ENCODE data around the gene C5orf22. TPM values are rescaled to one million over a fixed set of nuclear protein-coding genes. Genes with fewer than 3 reads are reported as not detected.
"Not testable (repeated sequence)": the region's sequence is repeated elsewhere in the genome, so short reads cannot be mapped to it uniquely, and the experiment has no call there.

C5orf22 gene
- total and polyA plus RNA-seq, 8 donors = 1.4 to 40.6 (median 8.6) TPM

- Histone ChIP-seq H3K4me1 (peaks cover 14 to 24% (median 17%) of the 10 kb centered on the region in 4 donors), H3K9me3 (no peaks in the 10 kb centered on the region), H3K36me3 (peaks cover 18 to 85% (median 80%) of the 10 kb centered on the region in 4 donors), H3K27me3 (no peaks in the 10 kb centered on the region), H3K27ac (no peak overlapping the region), H3K4me3 (no peak overlapping the region)
- DNase-seq = no peak
- TF ChIP-seq CTCF (IDR thresholded peaks at IDR 0.05) (no peak), EP300 (IDR thresholded peaks at IDR 0.05) (no peak), POLR2AphosphoS5 (IDR thresholded peaks at IDR 0.05) (no peak), POLR2A (IDR thresholded peaks at IDR 0.05) (no peak)
- intact Hi-C loops (cut with DNase I; ENCODE audit: low total_unique reads) = no loop called here
These were observed 5.2 kb downstream of the C5orf22 start for GRCh38 chr5:31537349-31537748.

GRCh38 chr5:31537851-31538250, 5.8 kb downstream of the C5orf22 start:
- no peak for DNase-seq
- Histone ChIP-seq H3K27me3 (no peaks in the 10 kb centered on the region), H3K27ac (no peak overlapping the region), H3K36me3 (peaks cover 20 to 90% (median 85%) of the 10 kb centered on the region in 4 donors), H3K9me3 (no peaks in the 10 kb centered on the region), H3K4me3 (no peak overlapping the region), H3K4me1 (peaks cover 11 to 20% (median 15%) of the 10 kb centered on the region in 4 donors)
- 69 to 89% (median 83%) methylated on average over 4 of the region's 4 CpGs for WGBS, 5 donors
- intact Hi-C loops (cut with DNase I; ENCODE audit: low total_unique reads) = no loop called here
- TF ChIP-seq POLR2A (IDR thresholded peaks at IDR 0.05) = no peak

GRCh38 chr5:31549114-31549513, 17.0 kb downstream of the C5orf22 start:
- H3K27ac ChIP-seq; DNase-seq; H3K27me3 ChIP-seq; H3K4me1 ChIP-seq; H3K4me3 ChIP-seq; intact Hi-C loops (cut with DNase I; ENCODE audit: low total_unique reads); H3K9me3 ChIP-seq: not testable (repeated sequence)
- H3K36me3 ChIP-seq = peaks cover 47 to 97% (median 89%) of the 10 kb centered on the region in 4 donors
- WGBS, 5 donors = 91 to 100% (median 97%) methylated on average over 2 of the region's 2 CpGs

- H3K4me1 ChIP-seq = no peaks in the 10 kb centered on the region
- intact Hi-C loops (cut with DNase I; ENCODE audit: low total_unique reads) = no loop called here
- no peak overlapping the region for H3K4me3 ChIP-seq
- TF ChIP-seq CTCF (IDR thresholded peaks at IDR 0.05) (no peak), POLR2A (IDR thresholded peaks at IDR 0.05) (no peak), POLR2AphosphoS5 (IDR thresholded peaks at IDR 0.05) (no peak), EP300 (IDR thresholded peaks at IDR 0.05) (no peak)
- 87 to 92% (median 90%) methylated on average over 3 of the region's 3 CpGs for WGBS, 5 donors
- no peaks in the 10 kb centered on the region for H3K27me3 ChIP-seq
- H3K9me3 ChIP-seq = no peaks in the 10 kb centered on the region
- DNase-seq = no peak
- H3K27ac ChIP-seq = no peak overlapping the region
- peaks cover 48 to 98% (median 87%) of the 10 kb centered on the region in 4 donors for H3K36me3 ChIP-seq
These were observed 19.8 kb downstream of the C5orf22 start for GRCh38 chr5:31551878-31552277.

- no peak overlapping the region for H3K27ac ChIP-seq
- H3K4me1 ChIP-seq = no peaks in the 10 kb centered on the region
- no peak overlapping the region for H3K4me3 ChIP-seq
- H3K36me3 ChIP-seq = peaks cover 29 to 89% (median 74%) of the 10 kb centered on the region in 4 donors
- no peak for TF ChIP-seq CTCF (IDR thresholded peaks at IDR 0.05)
- no peak for TF ChIP-seq POLR2AphosphoS5 (IDR thresholded peaks at IDR 0.05)
- no peak for TF ChIP-seq EP300 (IDR thresholded peaks at IDR 0.05)
- no peak for TF ChIP-seq POLR2A (IDR thresholded peaks at IDR 0.05)
- no peaks in the 10 kb centered on the region for H3K27me3 ChIP-seq
- DNase-seq = no peak
- H3K9me3 ChIP-seq = no peaks in the 10 kb centered on the region
- intact Hi-C loops (cut with DNase I; ENCODE audit: low total_unique reads) = no loop called here
These were observed 21.8 kb downstream of the C5orf22 start for GRCh38 chr5:31553863-31554262.

Data from stomach (tissue), 9 donors.